Measurements from ENCODE around the gene MARK4. TPM values are rescaled to one million over a fixed set of nuclear protein-coding genes. Genes with fewer than 3 reads are reported as not detected.

MARK4 gene
- polyA plus RNA-seq, 1 donor (not counting 4 experiments of a cell fraction or from before 2014, with no cell fraction given): 19.7 TPM

GRCh38 chr19:45314708-45315245 is 63.7 kb downstream of the MARK4 start:
- dilution Hi-C loops (cut with MboI; ENCODE audit: extremely low pct_ligation_motif_present, low sequenced_read_pairs): no loop called here
- no peaks in the 10 kb centered on the region for H3K79me2 ChIP-seq (ENCODE audit: control insufficient read depth, insufficient read depth, low read length)
- H3K9ac ChIP-seq (ENCODE audit: control insufficient read depth, extremely low read depth, insufficient read depth, low read length): no peak overlapping the region
- H2AFZ ChIP-seq (ENCODE audit: control insufficient read depth, low read length): no peak overlapping the region
- no peaks in the 10 kb centered on the region for H4K20me1 ChIP-seq (ENCODE audit: control insufficient read depth, extremely low read depth, insufficient read depth, low read length)
- no peak overlapping the region for H3K4me2 ChIP-seq (ENCODE audit: control insufficient read depth, extremely low read depth, insufficient read depth, low read depth, low read length)
- H3K9me3 ChIP-seq (ENCODE audit: control insufficient read depth, low read depth, low read length): no peaks in the 10 kb centered on the region
- no peaks in the 10 kb centered on the region for H3K4me1 ChIP-seq (ENCODE audit: control insufficient read depth, extremely low read depth, insufficient read depth, low read length)
- H3K36me3 ChIP-seq (ENCODE audit: control insufficient read depth in 2 of 2, extremely low read depth in 1 of 2, insufficient read depth in 2 of 2, low read length in 2 of 2): no peaks in the 10 kb centered on the region
- peaks cover 17% of the 10 kb centered on the region for H3K27me3 ChIP-seq (ENCODE audit: control insufficient read depth, extremely low read depth, insufficient read depth, low read length)
- H3K27ac ChIP-seq (ENCODE audit: control insufficient read depth, insufficient read depth, low read length): no peak overlapping the region
- no peaks in the 10 kb centered on the region for H3K9me1 ChIP-seq (ENCODE audit: control insufficient read depth, extremely low read depth, insufficient read depth, low read length)
- DNase-seq (ENCODE audit: low read depth, low spot score) (no peak), FAIRE-seq (no peak)
- H3K4me3 ChIP-seq (ENCODE audit: control insufficient read depth in 2 of 3, extremely low read depth in 1 of 3, insufficient read depth in 2 of 3, low read depth in 1 of 3, low read length in 3 of 3): no peak overlapping the region
- no peak for TF ChIP-seq EZH2 (IDR thresholded peaks at IDR 0.05; ENCODE audit: low read length)
- no peak for TF ChIP-seq CTCF (optimal IDR thresholded peaks at IDR 0.05 in 1 of 3, IDR thresholded peaks at IDR 0.05 in 1 of 3, conservative IDR thresholded peaks at IDR 0.05 in 1 of 3; ENCODE audit: extremely low read depth in 1 of 3, insufficient read depth in 2 of 3, low read length in 3 of 3)

- H3K79me2 ChIP-seq (ENCODE audit: control insufficient read depth, insufficient read depth, low read length): no peaks in the 10 kb centered on the region
- no peak overlapping the region for H3K9ac ChIP-seq (ENCODE audit: control insufficient read depth, extremely low read depth, insufficient read depth, low read length)
- H3K27me3 ChIP-seq (ENCODE audit: control insufficient read depth, extremely low read depth, insufficient read depth, low read length): peaks cover 17% of the 10 kb centered on the region
- no peaks in the 10 kb centered on the region for H3K9me3 ChIP-seq (ENCODE audit: control insufficient read depth, low read depth, low read length)
- H2AFZ ChIP-seq (ENCODE audit: control insufficient read depth, low read length): no peak overlapping the region
- H3K4me3 ChIP-seq (ENCODE audit: control insufficient read depth in 2 of 3, extremely low read depth in 1 of 3, insufficient read depth in 2 of 3, low read depth in 1 of 3, low read length in 3 of 3): no peak overlapping the region
- dilution Hi-C loops (cut with MboI; ENCODE audit: extremely low pct_ligation_motif_present, low sequenced_read_pairs): no loop called here
- no peaks in the 10 kb centered on the region for H3K9me1 ChIP-seq (ENCODE audit: control insufficient read depth, extremely low read depth, insufficient read depth, low read length)
- no peaks in the 10 kb centered on the region for H3K4me1 ChIP-seq (ENCODE audit: control insufficient read depth, extremely low read depth, insufficient read depth, low read length)
- no peak overlapping the region for H3K4me2 ChIP-seq (ENCODE audit: control insufficient read depth, extremely low read depth, insufficient read depth, low read depth, low read length)
- H3K36me3 ChIP-seq (ENCODE audit: control insufficient read depth in 2 of 2, extremely low read depth in 1 of 2, insufficient read depth in 2 of 2, low read length in 2 of 2): no peaks in the 10 kb centered on the region
- DNase-seq (ENCODE audit: low read depth, low spot score) (no peak), FAIRE-seq (no peak)
- H4K20me1 ChIP-seq (ENCODE audit: control insufficient read depth, extremely low read depth, insufficient read depth, low read length): no peaks in the 10 kb centered on the region
- TF ChIP-seq CTCF (optimal IDR thresholded peaks at IDR 0.05 in 1 of 3, IDR thresholded peaks at IDR 0.05 in 1 of 3, conservative IDR thresholded peaks at IDR 0.05 in 1 of 3; ENCODE audit: extremely low read depth in 1 of 3, insufficient read depth in 2 of 3, low read length in 3 of 3) (no peak), EZH2 (IDR thresholded peaks at IDR 0.05; ENCODE audit: low read length) (no peak)
- H3K27ac ChIP-seq (ENCODE audit: control insufficient read depth, insufficient read depth, low read length): no peak overlapping the region
Observed at GRCh38 chr19:45315304-45315703, 64.2 kb downstream of the MARK4 start.
